Karpas-422 (cell line): ENCODE measurements around the gene SLX4. TPM values are rescaled to one million over a fixed set of nuclear protein-coding genes. Genes with fewer than 3 reads are reported as not detected.
A peak's percentile ranks its signal among the peaks of the same experiment; 100 is the strongest.

Experiments
- DNase-seq: peaks from one replicate; pipeline ENCODE4 v3.0.0-alpha.2; 2015
- H2AFZ ChIP-seq: fragments of 200-600 bp; sonication (generic); 2 replicates; pipeline ENCODE4 v1.6.1; 2014; ENCODE audit warnings: antibody characterized with exemption, low read length, mixed read lengths
- H3K27ac ChIP-seq: fragments of 200-600 bp; sonication (generic); 2 replicates; pipeline ENCODE4 v1.5.1; 2014; ENCODE audit warnings: mild to moderate bottlenecking, low read length, moderate library complexity
- H3K27me3 ChIP-seq: fragments of 200-600 bp; sonication (generic); 2 replicates; pipeline ENCODE4 v1.6.1; 2014; ENCODE audit warnings: low read length, mixed read lengths
- H3K36me3 ChIP-seq: fragments of 200-600 bp; sonication (generic); 2 replicates; pipeline ENCODE4 v1.6.1; 2014; ENCODE audit warnings: low read length, mixed read lengths; ENCODE audit not compliant: insufficient read depth
- H3K4me1 ChIP-seq: fragments of 200-600 bp; sonication (generic); 2 replicates; pipeline ENCODE4 v1.6.1; 2014; ENCODE audit warnings: mild to moderate bottlenecking, low read length, mixed read lengths
- H3K4me2 ChIP-seq: fragments of 200-600 bp; sonication (generic); 2 replicates; pipeline ENCODE4 v1.6.1; 2014; ENCODE audit warnings: low read length, low read depth, mild to moderate bottlenecking; ENCODE audit not compliant: poor library complexity, severe bottlenecking
- H3K4me3 ChIP-seq: fragments of 200-600 bp; sonication (generic); 2 replicates; pipeline ENCODE4 v1.5.1; 2014; ENCODE audit warnings: mild to moderate bottlenecking, antibody characterized with exemption, low read length, mixed read lengths
- H3K79me2 ChIP-seq: fragments of 200-600 bp; sonication (generic); 2 replicates; pipeline ENCODE4 v1.6.1; 2014; ENCODE audit warnings: mild to moderate bottlenecking, low read length, mixed read lengths
- H3K9ac ChIP-seq: fragments of 200-600 bp; sonication (generic); 2 replicates; pipeline ENCODE4 v1.6.0; 2014; ENCODE audit warnings: low read length
- H3K9me2 ChIP-seq: fragments of 200-600 bp; sonication (generic), shearing (Covaris generic); replicated peaks from 2 replicates; pipeline ENCODE4 v1.6.0; 2014; ENCODE audit warnings: mild to moderate bottlenecking, low read length, moderate library complexity; ENCODE audit not compliant: insufficient read depth
- H3K9me3 ChIP-seq: fragments of 300-700, 200-600 bp; sonication (generic); 2 replicates; pipeline ENCODE4 v1.6.1; 2014; ENCODE audit warnings: low read length, mixed read lengths
- H4K20me1 ChIP-seq: fragments of 200-600 bp; sonication (generic); 2 replicates; pipeline ENCODE4 v1.6.1; 2014; ENCODE audit warnings: mild to moderate bottlenecking, antibody characterized with exemption, low read length, low read depth; ENCODE audit not compliant: insufficient read depth
- total RNA-seq: library from RNA; depleted of rRNA; stranded (reverse); fragments of >200 nt; shearing (Covaris generic); gene quantifications from 2 replicates; pipeline ENCODE4 v1.2.3, GENCODE V29; 2014; ENCODE audit warnings: low replicate concordance

Gene SLX4
- total RNA-seq, 1 experiment from 2014 or later, result 9.1 TPM

GRCh38 chr16:3591436-3591803, 20.0 kb downstream of the SLX4 start:
- H3K9me2 ChIP-seq, result no peaks in the 10 kb centered on the region
- no peak overlapping the region for H3K4me2 ChIP-seq
- H2AFZ ChIP-seq, result no peak overlapping the region
- H3K36me3 ChIP-seq, result peaks cover 24% of the 10 kb centered on the region
- H3K4me3 ChIP-seq, result no peak overlapping the region
- H3K27ac ChIP-seq, result no peak overlapping the region
- peaks cover 27% of the 10 kb centered on the region for H3K4me1 ChIP-seq
- no peak overlapping the region for H3K9ac ChIP-seq
- no peaks in the 10 kb centered on the region for H3K79me2 ChIP-seq
- H4K20me1 ChIP-seq, result no peaks in the 10 kb centered on the region
- DNase-seq, result no peak
- no peaks in the 10 kb centered on the region for H3K9me3 ChIP-seq
- H3K27me3 ChIP-seq, result no peaks in the 10 kb centered on the region

- peaks cover 29% of the 10 kb centered on the region for H3K36me3 ChIP-seq
- H3K27me3 ChIP-seq, result no peaks in the 10 kb centered on the region
- peaks cover 5% of the 10 kb centered on the region; the same call in 1 of the 2 replicates for H3K79me2 ChIP-seq
- H3K9me2 ChIP-seq, result no peaks in the 10 kb centered on the region
- no peak overlapping the region for H3K9ac ChIP-seq
- H3K27ac ChIP-seq, result no peak overlapping the region
- H3K4me2 ChIP-seq, result no peak overlapping the region
- peaks cover 31% of the 10 kb centered on the region for H3K4me1 ChIP-seq
- H2AFZ ChIP-seq, result no peak overlapping the region
- no peaks in the 10 kb centered on the region for H3K9me3 ChIP-seq
- no peak overlapping the region for H3K4me3 ChIP-seq
- H4K20me1 ChIP-seq, result no peaks in the 10 kb centered on the region
- no peak for DNase-seq
These were observed 20.5 kb downstream of the SLX4 start for GRCh38 chr16:3590736-3591435.

- Histone ChIP-seq H3K9me2 (no peaks in the 10 kb centered on the region), H3K4me1 (peaks cover 31% of the 10 kb centered on the region), H3K4me3 (no peak overlapping the region), H3K36me3 (peaks cover 31% of the 10 kb centered on the region), H3K9ac (no peak overlapping the region), H4K20me1 (no peaks in the 10 kb centered on the region), H3K27ac (no peak overlapping the region), H3K27me3 (no peaks in the 10 kb centered on the region), H3K9me3 (no peaks in the 10 kb centered on the region), H3K79me2 (peaks cover 6% of the 10 kb centered on the region; the same call in 1 of the 2 replicates), H3K4me2 (no peak overlapping the region), H2AFZ (no peak overlapping the region)
- DNase-seq, result no peak
These were observed 21.3 kb downstream of the SLX4 start for GRCh38 chr16:3589991-3590701.

- Histone ChIP-seq H3K27me3 (no peaks in the 10 kb centered on the region), H3K9me2 (no peaks in the 10 kb centered on the region), H3K4me3 (no peak overlapping the region), H3K27ac (no peak overlapping the region), H2AFZ (no peak overlapping the region), H3K9me3 (no peaks in the 10 kb centered on the region), H3K4me2 (no peak overlapping the region), H3K36me3 (peaks cover 33% of the 10 kb centered on the region), H4K20me1 (no peaks in the 10 kb centered on the region), H3K9ac (no peak overlapping the region), H3K4me1 (peaks cover 31% of the 10 kb centered on the region), H3K79me2 (peaks cover 6% of the 10 kb centered on the region; the same call in 1 of the 2 replicates)
- DNase-seq, result no peak
These were observed 21.9 kb downstream of the SLX4 start for GRCh38 chr16:3589441-3589921.

- Histone ChIP-seq H4K20me1 (no peaks in the 10 kb centered on the region), H3K4me1 (peaks cover 31% of the 10 kb centered on the region), H3K4me3 (no peak overlapping the region), H3K79me2 (peaks cover 6% of the 10 kb centered on the region; the same call in 1 of the 2 replicates), H3K9me3 (no peaks in the 10 kb centered on the region), H2AFZ (no peak overlapping the region), H3K4me2 (no peak overlapping the region), H3K27me3 (no peaks in the 10 kb centered on the region), H3K36me3 (peaks cover 34% of the 10 kb centered on the region), H3K27ac (peak overlapping the region; percentile 93), H3K9me2 (no peaks in the 10 kb centered on the region), H3K9ac (no peak overlapping the region)
- DNase-seq, result no peak
These were observed 22.4 kb downstream of the SLX4 start for GRCh38 chr16:3589001-3589400.

- H3K9me3 ChIP-seq, result no peaks in the 10 kb centered on the region
- H3K9me2 ChIP-seq, result no peaks in the 10 kb centered on the region
- H3K4me2 ChIP-seq, result peak overlapping the region; percentile 53
- peaks cover 6% of the 10 kb centered on the region; the same call in 1 of the 2 replicates for H3K79me2 ChIP-seq
- no peaks in the 10 kb centered on the region for H4K20me1 ChIP-seq
- H3K4me3 ChIP-seq, result peak overlapping the region; percentile 32; the same call in 1 of the 2 replicates
- DNase-seq, result peak; percentile 95
- peak overlapping the region; percentile 93 for H3K27ac ChIP-seq
- H3K27me3 ChIP-seq, result no peaks in the 10 kb centered on the region
- H3K4me1 ChIP-seq, result peaks cover 31% of the 10 kb centered on the region
- peak overlapping the region; percentile 50 for H3K9ac ChIP-seq
- peaks cover 43% of the 10 kb centered on the region for H3K36me3 ChIP-seq
- no peak overlapping the region for H2AFZ ChIP-seq
These were observed 23.8 kb downstream of the SLX4 start for GRCh38 chr16:3587547-3588110.

DNA sequence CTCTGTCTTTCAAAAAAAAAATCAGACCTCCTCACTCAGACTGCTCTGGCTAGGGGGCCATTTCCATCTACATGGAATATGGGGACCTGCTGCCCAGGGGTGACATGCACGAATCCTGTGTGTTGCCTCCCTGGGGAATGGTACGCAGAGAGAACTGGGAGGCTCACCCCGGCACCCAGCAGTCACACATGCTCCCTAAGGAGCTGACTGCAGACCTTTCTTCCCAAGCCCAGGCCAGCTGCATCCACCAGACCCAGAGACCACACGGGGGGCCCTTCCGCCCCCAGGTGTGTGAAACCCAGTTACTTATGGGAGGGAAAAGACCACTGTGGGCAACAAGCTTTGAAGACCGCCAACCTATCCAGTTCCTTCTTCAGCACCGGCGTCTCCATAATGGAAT, 27.0 kb downstream of the SLX4 start:
- Histone ChIP-seq H2AFZ (no peak overlapping the region), H3K27ac (no peak overlapping the region), H3K4me2 (no peak overlapping the region), H3K79me2 (peaks cover 6% of the 10 kb centered on the region; the same call in 1 of the 2 replicates), H3K9ac (no peak overlapping the region), H3K4me3 (no peak overlapping the region), H3K9me3 (no peaks in the 10 kb centered on the region), H3K9me2 (no peaks in the 10 kb centered on the region), H3K4me1 (peaks cover 48% of the 10 kb centered on the region), H4K20me1 (no peaks in the 10 kb centered on the region), H3K27me3 (no peaks in the 10 kb centered on the region), H3K36me3 (peaks cover 31% of the 10 kb centered on the region)
- no peak for DNase-seq
